ENCODE measurements around the gene IGF2R.
"Not testable (repeated sequence)": the region's sequence is repeated elsewhere in the genome, so short reads cannot be mapped to it uniquely, and the experiment has no call there.

The IGF2R gene

DNA sequence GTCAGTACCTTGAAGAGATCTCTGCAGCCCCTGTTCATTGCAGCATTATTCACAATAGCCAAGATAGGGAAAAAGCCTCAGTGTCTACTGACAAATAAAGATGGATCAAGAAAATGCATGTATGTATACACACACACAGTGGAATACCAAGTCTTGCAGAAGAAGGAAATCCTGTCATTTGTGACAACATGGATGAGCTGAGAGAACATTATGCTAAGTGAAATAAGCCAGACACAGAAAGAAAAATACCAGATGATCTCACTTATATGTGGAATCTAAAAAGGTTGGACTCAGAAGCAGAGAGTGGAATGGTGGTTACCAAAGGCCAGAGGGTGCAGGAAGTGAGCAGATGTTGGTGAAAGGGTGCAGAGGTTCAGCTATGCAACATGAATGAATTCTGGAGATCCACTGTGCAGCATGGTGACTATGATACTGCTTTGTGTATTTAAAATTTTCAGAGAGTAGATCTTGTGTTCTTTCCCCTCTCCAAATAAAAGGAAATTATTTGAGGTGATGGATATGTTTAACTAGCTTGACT, 141.8 kb downstream of the IGF2R start:
- no peaks in the 10 kb centered on the region for H3K27me3 ChIP-seq (replicated peaks; ENCODE audit: control insufficient read depth, insufficient read depth, low read length)
- H3K4me3 ChIP-seq (ENCODE audit: low read length) = no peak overlapping the region
- H3K9me3 ChIP-seq (ENCODE audit: control insufficient read depth, low read length) = no peaks in the 10 kb centered on the region
- peak; percentile 23 for DNase-seq (ENCODE audit: low read depth)
- H3K9ac ChIP-seq (ENCODE audit: low read length) = no peak overlapping the region
- peaks cover 47% of the 10 kb centered on the region for H3K36me3 ChIP-seq (ENCODE audit: control insufficient read depth, insufficient read depth, low read length, severe bottlenecking)
- no peaks in the 10 kb centered on the region for H3K4me1 ChIP-seq (ENCODE audit: control insufficient read depth, insufficient read depth, low read length)

DNA sequence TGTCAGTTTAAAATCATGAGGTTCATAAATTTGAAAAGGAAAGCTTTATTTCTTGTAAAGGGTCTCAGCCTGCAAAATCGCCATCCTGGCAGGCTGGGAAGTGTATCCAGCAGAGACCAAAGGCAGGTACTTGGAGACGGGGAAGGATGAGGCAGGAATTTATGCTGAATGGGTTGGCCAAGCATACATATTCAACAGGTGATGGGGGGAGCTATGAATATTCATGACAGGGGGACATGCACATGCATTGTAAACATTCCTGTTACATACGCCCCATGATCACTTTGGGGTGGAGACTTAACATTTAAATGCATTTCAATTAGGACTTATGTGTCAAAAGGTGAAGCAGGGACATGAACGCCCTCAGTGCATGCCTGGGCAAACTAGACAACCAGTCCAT, 142.9 kb downstream of the IGF2R start:
- DNase-seq (ENCODE audit: low read depth) = no peak
- no peaks in the 10 kb centered on the region for H3K4me1 ChIP-seq (ENCODE audit: control insufficient read depth, insufficient read depth, low read length)
- no peak overlapping the region for H3K4me3 ChIP-seq (ENCODE audit: low read length)
- H3K9ac ChIP-seq (ENCODE audit: low read length) = no peak overlapping the region
- no peaks in the 10 kb centered on the region for H3K27me3 ChIP-seq (replicated peaks; ENCODE audit: control insufficient read depth, insufficient read depth, low read length)
- H3K36me3 ChIP-seq (ENCODE audit: control insufficient read depth, insufficient read depth, low read length, severe bottlenecking) = peaks cover 36% of the 10 kb centered on the region
- H3K9me3 ChIP-seq (ENCODE audit: control insufficient read depth, low read length) = no peaks in the 10 kb centered on the region

DNA sequence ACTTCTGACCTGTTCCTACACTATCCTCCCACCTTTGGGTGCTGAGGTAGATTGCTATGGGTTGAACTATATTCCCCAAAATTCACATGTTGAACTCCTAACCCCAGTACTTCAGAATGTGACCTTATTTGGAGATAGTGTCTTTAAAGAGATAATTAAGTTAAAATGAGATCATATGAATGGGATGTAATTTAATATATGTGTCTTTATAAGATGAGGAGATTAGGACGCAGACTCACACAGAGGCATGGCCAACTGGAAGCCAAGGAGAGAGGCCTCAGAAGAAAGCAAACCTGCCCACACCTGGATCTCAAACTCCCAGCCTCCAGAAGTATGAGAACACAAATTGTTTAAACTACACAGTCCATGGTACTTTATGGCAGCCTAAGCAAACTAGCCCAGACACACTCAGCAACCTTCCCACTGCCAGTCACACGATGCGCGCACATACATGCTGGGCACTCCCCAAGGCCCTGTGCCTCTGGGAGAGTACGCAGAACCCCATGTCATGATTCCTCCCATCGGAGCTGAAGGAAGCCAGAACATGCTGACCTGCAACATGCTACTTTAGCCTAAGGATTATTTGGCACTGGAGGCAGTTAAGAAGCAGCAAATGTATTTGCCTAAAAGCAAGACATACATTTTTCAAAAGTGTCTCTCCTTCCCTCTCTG, 143.9 kb downstream of the IGF2R start:
- H3K9ac ChIP-seq (ENCODE audit: low read length) = no peak overlapping the region
- H3K27me3 ChIP-seq (replicated peaks; ENCODE audit: control insufficient read depth, insufficient read depth, low read length) = no peaks in the 10 kb centered on the region
- H3K4me1 ChIP-seq (ENCODE audit: control insufficient read depth, insufficient read depth, low read length) = no peaks in the 10 kb centered on the region
- no peak overlapping the region for H3K4me3 ChIP-seq (ENCODE audit: low read length)
- no peak for DNase-seq (ENCODE audit: low read depth)
- no peaks in the 10 kb centered on the region for H3K9me3 ChIP-seq (ENCODE audit: control insufficient read depth, low read length)
- H3K36me3 ChIP-seq (ENCODE audit: control insufficient read depth, insufficient read depth, low read length, severe bottlenecking) = peaks cover 36% of the 10 kb centered on the region

DNA sequence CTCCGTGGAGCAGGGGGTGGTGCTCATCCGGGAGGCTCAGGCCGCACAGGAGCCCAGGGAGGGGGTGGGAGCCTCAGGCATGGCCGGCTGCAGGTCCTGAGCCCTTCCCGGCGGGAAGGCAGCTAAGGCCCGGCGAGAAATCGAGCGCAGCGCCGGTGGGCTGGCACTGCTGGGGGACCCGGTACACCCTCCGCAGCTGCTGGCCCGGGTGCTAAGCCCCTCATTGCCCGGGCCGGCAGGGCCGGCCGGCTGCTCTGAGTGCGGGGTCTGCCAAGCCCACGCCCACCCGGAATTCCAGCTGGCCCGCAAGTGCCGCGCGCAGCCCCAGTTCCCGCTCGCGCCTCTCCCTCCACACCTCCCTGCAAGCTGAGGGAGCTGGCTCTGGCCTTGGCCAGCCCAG, 145.7 kb downstream of the IGF2R start:
- DNase-seq (ENCODE audit: low read depth) = not testable (repeated sequence)

DNA sequence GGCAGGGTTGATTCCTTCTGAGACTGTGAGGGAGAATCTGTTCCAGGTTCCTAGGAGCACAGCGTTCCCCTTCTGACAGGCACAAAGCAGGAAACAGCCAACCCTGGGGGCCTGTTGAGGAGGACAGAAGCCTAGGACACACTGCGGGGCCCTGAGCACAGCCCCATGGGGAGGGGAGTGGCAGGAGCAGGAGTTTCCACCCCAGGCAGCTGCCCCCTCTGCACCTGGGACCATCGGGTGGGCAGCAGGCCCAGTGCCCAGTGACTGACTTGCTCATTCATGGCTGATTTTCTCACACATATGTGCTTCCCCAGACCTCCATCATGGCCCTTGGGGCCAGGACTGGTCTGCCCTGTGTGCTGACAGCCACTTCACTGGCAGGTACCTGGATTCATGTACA, 146.5 kb downstream of the IGF2R start:
- no peaks in the 10 kb centered on the region for H3K9me3 ChIP-seq (ENCODE audit: control insufficient read depth, low read length)
- no peaks in the 10 kb centered on the region for H3K27me3 ChIP-seq (replicated peaks; ENCODE audit: control insufficient read depth, insufficient read depth, low read length)
- peaks cover 16% of the 10 kb centered on the region for H3K36me3 ChIP-seq (ENCODE audit: control insufficient read depth, insufficient read depth, low read length, severe bottlenecking)
- H3K4me3 ChIP-seq (ENCODE audit: low read length) = no peak overlapping the region
- DNase-seq (ENCODE audit: low read depth) = no peak
- no peak overlapping the region for H3K9ac ChIP-seq (ENCODE audit: low read length)
- no peaks in the 10 kb centered on the region for H3K4me1 ChIP-seq (ENCODE audit: control insufficient read depth, insufficient read depth, low read length)

More for the DNA sequence above, 145.7 kb downstream of the IGF2R start:
- H3K4me3 ChIP-seq (ENCODE audit: low read length); H3K4me1 ChIP-seq (ENCODE audit: control insufficient read depth, insufficient read depth, low read length); H3K9ac ChIP-seq (ENCODE audit: low read length); H3K9me3 ChIP-seq (ENCODE audit: control insufficient read depth, low read length); H3K27me3 ChIP-seq (replicated peaks; ENCODE audit: control insufficient read depth, insufficient read depth, low read length): not testable (repeated sequence)
- H3K36me3 ChIP-seq (ENCODE audit: control insufficient read depth, insufficient read depth, low read length, severe bottlenecking) = peaks cover 22% of the 10 kb centered on the region

DNA sequence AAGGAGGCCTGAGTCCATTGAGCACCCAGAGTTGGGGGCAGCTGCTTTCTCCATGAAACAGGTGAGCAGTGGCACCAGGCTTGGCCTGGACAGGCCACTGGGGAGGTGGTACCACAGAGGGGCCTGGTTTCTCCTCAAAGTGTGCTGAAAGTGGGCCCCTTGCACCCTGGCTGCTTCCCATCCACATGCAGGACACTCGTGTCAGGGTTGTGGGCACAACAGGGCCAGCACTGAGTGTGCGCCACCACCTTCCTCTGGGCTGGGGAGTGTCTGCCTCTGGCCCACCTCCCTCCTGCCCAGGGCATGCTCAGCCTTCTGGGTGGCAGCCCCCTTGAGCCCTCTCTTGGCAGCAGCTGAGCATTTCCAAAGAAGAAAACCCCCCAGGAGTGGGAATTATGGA, 147.5 kb downstream of the IGF2R start:
- peaks cover 12% of the 10 kb centered on the region for H3K36me3 ChIP-seq (ENCODE audit: control insufficient read depth, insufficient read depth, low read length, severe bottlenecking)
- H3K4me1 ChIP-seq (ENCODE audit: control insufficient read depth, insufficient read depth, low read length) = no peaks in the 10 kb centered on the region
- no peaks in the 10 kb centered on the region for H3K27me3 ChIP-seq (replicated peaks; ENCODE audit: control insufficient read depth, insufficient read depth, low read length)
- DNase-seq (ENCODE audit: low read depth) = no peak
- no peak overlapping the region for H3K9ac ChIP-seq (ENCODE audit: low read length)
- H3K4me3 ChIP-seq (ENCODE audit: low read length) = no peak overlapping the region
- no peaks in the 10 kb centered on the region for H3K9me3 ChIP-seq (ENCODE audit: control insufficient read depth, low read length)

DNA sequence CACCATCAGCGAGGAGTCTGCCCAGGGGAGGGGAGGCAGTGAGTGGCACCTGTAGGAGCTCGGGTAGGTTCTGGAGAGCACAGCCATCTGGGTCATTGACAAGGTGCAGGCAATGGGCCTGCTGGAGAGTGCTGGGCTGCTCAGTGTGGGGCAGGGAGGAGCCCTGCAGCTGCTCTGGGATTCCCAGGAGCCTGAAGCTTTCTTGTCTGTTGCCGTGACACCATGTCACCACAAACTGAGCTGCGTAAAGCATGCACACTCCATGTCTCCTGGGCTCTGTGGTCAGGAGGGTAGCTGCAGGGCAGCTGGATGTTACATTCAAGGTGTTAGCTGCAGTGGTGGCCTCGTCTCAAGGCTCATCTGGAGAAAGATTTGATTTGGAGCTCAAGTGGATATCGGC, 148.3 kb downstream of the IGF2R start:
- DNase-seq (ENCODE audit: low read depth) = no peak
- Histone ChIP-seq H3K36me3 (ENCODE audit: control insufficient read depth, insufficient read depth, low read length, severe bottlenecking) (peaks cover 12% of the 10 kb centered on the region), H3K27me3 (replicated peaks; ENCODE audit: control insufficient read depth, insufficient read depth, low read length) (no peaks in the 10 kb centered on the region), H3K9ac (ENCODE audit: low read length) (no peak overlapping the region), H3K9me3 (ENCODE audit: control insufficient read depth, low read length) (no peaks in the 10 kb centered on the region), H3K4me3 (ENCODE audit: low read length) (no peak overlapping the region), H3K4me1 (ENCODE audit: control insufficient read depth, insufficient read depth, low read length) (no peaks in the 10 kb centered on the region)

DNA sequence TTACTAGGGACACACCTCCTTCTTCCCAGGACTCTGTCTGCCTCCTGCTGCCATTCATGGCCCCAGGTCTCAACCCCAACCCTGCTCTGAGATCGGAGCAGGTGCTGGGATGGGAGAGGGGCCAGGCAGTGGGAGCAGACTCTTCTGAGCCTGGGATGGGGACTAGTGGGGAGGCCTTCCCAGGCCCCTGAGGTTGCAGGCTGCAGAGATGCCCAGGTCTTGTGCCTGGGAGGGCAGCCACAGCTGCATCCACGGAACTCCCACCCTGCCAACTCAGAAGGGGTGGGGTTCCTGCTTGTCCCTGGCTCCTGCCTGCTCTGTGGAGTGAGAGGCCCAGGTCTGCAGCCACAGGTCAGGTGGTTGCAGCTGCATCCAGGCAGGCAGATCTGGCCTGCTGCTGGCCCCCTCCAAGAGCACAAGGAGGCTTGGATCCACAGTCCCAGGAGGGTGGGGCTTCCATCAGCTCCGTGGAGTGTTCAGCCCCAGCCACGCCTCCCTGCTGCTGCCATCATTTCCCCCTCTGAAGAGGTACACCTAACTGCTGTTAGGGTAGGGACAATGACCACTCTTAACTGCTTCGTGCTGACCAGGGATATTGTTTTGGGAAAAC, 149.8 kb downstream of the IGF2R start:
- H3K4me3 ChIP-seq (ENCODE audit: low read length) = no peak overlapping the region
- no peak for DNase-seq (ENCODE audit: low read depth)
- H3K9me3 ChIP-seq (ENCODE audit: control insufficient read depth, low read length) = no peaks in the 10 kb centered on the region
- no peaks in the 10 kb centered on the region for H3K27me3 ChIP-seq (replicated peaks; ENCODE audit: control insufficient read depth, insufficient read depth, low read length)
- H3K4me1 ChIP-seq (ENCODE audit: control insufficient read depth, insufficient read depth, low read length) = no peaks in the 10 kb centered on the region
- H3K9ac ChIP-seq (ENCODE audit: low read length) = no peak overlapping the region
- H3K36me3 ChIP-seq (ENCODE audit: control insufficient read depth, insufficient read depth, low read length, severe bottlenecking) = peaks cover 5% of the 10 kb centered on the region

DNA sequence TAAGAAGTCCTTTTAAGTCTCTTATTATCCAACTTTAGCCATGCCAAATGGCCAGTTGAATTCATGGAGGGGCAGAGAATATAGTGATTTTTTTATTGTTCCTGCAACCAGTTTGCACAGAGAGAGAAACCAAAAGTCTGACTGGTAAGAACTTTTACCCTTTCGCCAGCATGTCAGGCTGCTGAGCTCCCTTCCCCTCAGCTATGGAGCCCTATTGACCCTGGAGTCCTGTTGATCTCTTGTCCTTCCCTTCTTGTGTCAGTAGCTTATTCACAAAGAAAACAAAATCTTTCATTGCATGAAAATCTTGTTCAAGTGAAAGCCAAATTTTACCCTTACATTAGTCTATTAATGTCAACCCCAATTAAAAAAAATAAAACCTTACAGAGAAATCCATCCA, 151.2 kb downstream of the IGF2R start:
- H3K27me3 ChIP-seq (replicated peaks; ENCODE audit: control insufficient read depth, insufficient read depth, low read length) = no peaks in the 10 kb centered on the region

DNA sequence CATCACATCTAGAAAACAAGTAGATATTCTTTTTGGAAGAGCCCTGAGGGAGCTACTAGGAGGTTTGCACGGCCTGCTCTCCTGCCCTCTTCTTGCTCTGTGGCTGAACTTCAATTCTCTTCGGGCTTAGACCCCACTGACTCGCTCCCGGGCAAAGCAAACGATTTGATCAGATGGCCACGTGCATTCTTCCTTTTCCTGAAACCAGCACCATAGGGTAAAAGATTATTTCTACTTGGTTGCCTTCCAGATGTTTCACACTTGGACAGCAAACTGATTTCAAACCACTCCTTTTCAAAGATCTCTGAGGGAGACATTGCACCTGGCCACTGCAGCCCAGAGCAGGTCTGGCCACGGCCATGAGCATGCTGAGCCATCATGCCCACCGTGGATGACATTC, 152.7 kb downstream of the IGF2R start, which contains the start of gene SLC22A1:
Gene SLC22A1, plus strand, starts transcription at position 258 of the 400 bp plus-strand sequence. Its CDS starts 121 bp downstream, at position 379.
- Histone ChIP-seq H3K27me3 (replicated peaks; ENCODE audit: control insufficient read depth, insufficient read depth, low read length) (no peaks in the 10 kb centered on the region), H3K36me3 (ENCODE audit: control insufficient read depth, insufficient read depth, low read length, severe bottlenecking) (peaks cover 5% of the 10 kb centered on the region), H3K4me3 (ENCODE audit: low read length) (no peak within 1 kb of the TSS), H3K4me1 (ENCODE audit: control insufficient read depth, insufficient read depth, low read length) (no peaks in the 10 kb centered on the region), H3K9me3 (ENCODE audit: control insufficient read depth, low read length) (no peaks in the 10 kb centered on the region), H3K9ac (ENCODE audit: low read length) (no peak within 1 kb of the TSS)
- DNase-seq (ENCODE audit: low read depth) = no peak

More for the DNA sequence above, 151.2 kb downstream of the IGF2R start:
- H3K4me3 ChIP-seq (ENCODE audit: low read length) = no peak overlapping the region
- no peak overlapping the region for H3K9ac ChIP-seq (ENCODE audit: low read length)
- no peak for DNase-seq (ENCODE audit: low read depth)
- no peaks in the 10 kb centered on the region for H3K4me1 ChIP-seq (ENCODE audit: control insufficient read depth, insufficient read depth, low read length)
- peaks cover 5% of the 10 kb centered on the region for H3K36me3 ChIP-seq (ENCODE audit: control insufficient read depth, insufficient read depth, low read length, severe bottlenecking)
- H3K9me3 ChIP-seq (ENCODE audit: control insufficient read depth, low read length) = no peaks in the 10 kb centered on the region

DNA sequence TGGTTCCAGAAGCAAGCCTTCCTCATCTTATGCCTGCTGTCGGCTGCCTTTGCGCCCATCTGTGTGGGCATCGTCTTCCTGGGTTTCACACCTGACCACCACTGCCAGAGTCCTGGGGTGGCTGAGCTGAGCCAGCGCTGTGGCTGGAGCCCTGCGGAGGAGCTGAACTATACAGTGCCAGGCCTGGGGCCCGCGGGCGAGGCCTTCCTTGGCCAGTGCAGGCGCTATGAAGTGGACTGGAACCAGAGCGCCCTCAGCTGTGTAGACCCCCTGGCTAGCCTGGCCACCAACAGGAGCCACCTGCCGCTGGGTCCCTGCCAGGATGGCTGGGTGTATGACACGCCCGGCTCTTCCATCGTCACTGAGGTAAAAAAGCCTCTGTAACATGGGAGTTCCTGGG, 153.1 kb downstream of the IGF2R start:
- Histone ChIP-seq H3K4me3 (ENCODE audit: low read length) (no peak overlapping the region), H3K4me1 (ENCODE audit: control insufficient read depth, insufficient read depth, low read length) (no peaks in the 10 kb centered on the region), H3K9ac (ENCODE audit: low read length) (no peak overlapping the region), H3K9me3 (ENCODE audit: control insufficient read depth, low read length) (no peaks in the 10 kb centered on the region), H3K36me3 (ENCODE audit: control insufficient read depth, insufficient read depth, low read length, severe bottlenecking) (peaks cover 5% of the 10 kb centered on the region), H3K27me3 (replicated peaks; ENCODE audit: control insufficient read depth, insufficient read depth, low read length) (no peaks in the 10 kb centered on the region)
- DNase-seq (ENCODE audit: low read depth) = no peak

Data from adipocyte (in vitro differentiated cells).